ENCODE data around the gene SYT7.

Gene SYT7

GRCh38 chr11:61552108-61552635 is 28.7 kb downstream of the SYT7 start:
- no peak for DNase-seq

GRCh38 chr11:61551634-61552033 is 29.2 kb downstream of the SYT7 start:
- no peak for DNase-seq

- no peak for DNase-seq
These were observed 30.1 kb downstream of the SYT7 start for GRCh38 chr11:61550665-61551227.

GRCh38 chr11:61549662-61550568 is 31.0 kb downstream of the SYT7 start:
- DNase-seq = no peak

- no peak for DNase-seq
These were observed 31.7 kb downstream of the SYT7 start for GRCh38 chr11:61549177-61549576.

GRCh38 chr11:61547246-61547645 is 33.6 kb downstream of the SYT7 start:
- DNase-seq = no peak

- DNase-seq = no peak
These were observed 34.2 kb downstream of the SYT7 start for GRCh38 chr11:61546663-61547062.

GRCh38 chr11:61545921-61546320 is 35.0 kb downstream of the SYT7 start:
- no peak for DNase-seq

- peak; percentile 99 for DNase-seq
These were observed 35.5 kb downstream of the SYT7 start for GRCh38 chr11:61545341-61545740.

- no peak for DNase-seq
These were observed 36.4 kb downstream of the SYT7 start for GRCh38 chr11:61544466-61544865.

GRCh38 chr11:61543606-61544306 is 37.1 kb downstream of the SYT7 start:
- no peak for DNase-seq

- DNase-seq = no peak
These were observed 38.2 kb downstream of the SYT7 start for GRCh38 chr11:61542705-61543104.

GRCh38 chr11:61542024-61542461 is 38.8 kb downstream of the SYT7 start:
- no peak for DNase-seq

- DNase-seq = no peak
These were observed 39.3 kb downstream of the SYT7 start for GRCh38 chr11:61541598-61541997.

- DNase-seq = no peak
These were observed 40.3 kb downstream of the SYT7 start for GRCh38 chr11:61540528-61540927.

- no peak for DNase-seq
These were observed 41.0 kb downstream of the SYT7 start for GRCh38 chr11:61539831-61540357.

- no peak for DNase-seq
These were observed 41.9 kb downstream of the SYT7 start for GRCh38 chr11:61539006-61539405.

GRCh38 chr11:61538636-61538961 is 42.3 kb downstream of the SYT7 start:
- DNase-seq = no peak

GRCh38 chr11:61537326-61537725 is 43.5 kb downstream of the SYT7 start:
- DNase-seq = no peak

- DNase-seq = no peak
These were observed 44.1 kb downstream of the SYT7 start for GRCh38 chr11:61536676-61537270.

GRCh38 chr11:61535998-61536675 is 44.7 kb downstream of the SYT7 start:
- DNase-seq = no peak
